Stimulated activated CD4-positive, alpha-beta T cell treated with anti-CD3 and anti-CD28 coated beads, Interleukin-1b, Interleukin-23, amount 100 ng/mL, for 4 hours (primary cell): ENCODE measurements around the gene TUBGCP2.
"Not testable (repeated sequence)": the region's sequence is repeated elsewhere in the genome, so short reads cannot be mapped to it uniquely, and the experiment has no call there.

ENCODE experiments used
- DNase-seq, 2 donors: peaks; one replicate each; pipeline ENCODE4 v3.0.0-alpha.2; 2020; ENCODE audit warnings: low read depth in 2 of 2

TUBGCP2 gene

DNA sequence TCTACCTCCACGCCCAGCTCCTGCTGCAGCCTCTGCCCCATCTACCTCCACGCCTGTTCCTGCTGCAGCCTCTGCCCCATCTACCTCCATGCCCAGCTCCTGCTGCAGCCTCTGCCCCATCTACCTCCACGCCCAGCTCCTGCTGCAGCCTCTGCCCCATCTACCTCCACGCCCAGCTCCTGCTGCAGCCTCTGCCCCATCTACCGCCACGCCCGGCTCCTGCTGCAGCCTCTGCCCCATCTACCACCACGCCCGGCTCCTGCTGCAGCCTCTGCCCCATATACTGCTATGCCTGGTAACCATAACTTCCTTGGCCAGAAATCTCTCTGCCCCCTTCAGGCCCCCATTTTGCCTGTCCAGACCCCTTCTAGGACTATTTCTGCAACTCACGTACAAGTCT, 43.6 kb downstream of the TUBGCP2 start:
- not testable (repeated sequence) for DNase-seq

DNA sequence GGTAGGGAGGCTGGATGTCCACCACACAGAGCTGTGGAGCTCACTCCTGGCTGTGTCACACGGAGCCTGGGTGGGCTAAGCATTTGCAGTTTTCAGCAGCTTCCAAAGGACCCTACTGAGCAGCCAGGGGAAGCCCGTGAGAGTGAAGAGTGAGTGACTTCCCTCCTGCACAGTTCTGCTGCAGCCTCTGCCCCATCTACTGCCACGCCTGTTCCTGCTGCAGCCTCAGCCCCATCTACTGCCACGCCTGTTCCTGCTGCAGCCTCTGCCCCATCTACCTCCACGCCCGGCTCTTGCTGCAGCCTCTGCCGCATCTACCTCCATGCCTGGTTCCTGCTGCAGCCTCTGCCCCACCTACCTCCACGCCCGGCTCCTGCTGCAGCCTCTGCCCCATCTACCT, 44.2 kb downstream of the TUBGCP2 start:
- DNase-seq = no peak

DNA sequence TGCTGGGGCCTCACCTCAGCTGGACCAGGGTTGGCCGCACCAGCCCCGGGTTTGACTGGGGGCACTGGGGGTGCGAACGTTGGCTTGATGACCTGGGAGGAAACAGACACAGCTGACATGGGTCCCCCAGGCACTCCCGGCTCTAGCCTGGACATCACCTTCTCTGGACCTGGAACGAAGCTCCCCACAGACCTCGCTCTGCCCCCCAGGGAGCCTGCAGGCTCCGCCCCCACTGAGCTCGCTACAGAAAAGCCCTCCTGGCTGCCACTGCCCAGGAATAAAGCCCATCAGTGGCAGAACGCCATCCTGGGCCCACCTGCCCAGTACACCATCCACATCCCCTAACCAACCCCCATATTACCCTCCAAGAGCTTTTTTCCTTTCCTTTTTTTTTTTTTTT, 45.0 kb downstream of the TUBGCP2 start:
- no peak for DNase-seq

DNA sequence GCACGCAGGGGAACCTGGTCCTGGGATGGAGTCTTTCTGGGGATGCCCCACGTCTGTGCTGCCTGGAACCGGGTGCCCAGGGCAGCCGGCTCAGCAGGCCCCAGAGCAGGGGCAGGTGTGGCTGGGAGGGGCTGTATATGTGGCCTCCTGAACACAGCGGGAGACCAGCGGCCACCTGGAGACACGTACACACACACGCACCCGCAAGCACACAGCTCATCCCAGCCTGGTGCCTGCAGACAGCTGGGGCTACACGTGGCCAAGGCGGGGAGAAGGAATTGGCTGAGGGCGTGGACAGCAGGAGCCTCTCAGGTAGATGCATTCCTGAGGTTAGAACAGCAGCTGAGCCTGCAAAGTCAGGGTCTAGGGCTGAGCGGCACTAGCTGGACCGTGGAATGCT, 46.0 kb downstream of the TUBGCP2 start:
- no peak for DNase-seq

DNA sequence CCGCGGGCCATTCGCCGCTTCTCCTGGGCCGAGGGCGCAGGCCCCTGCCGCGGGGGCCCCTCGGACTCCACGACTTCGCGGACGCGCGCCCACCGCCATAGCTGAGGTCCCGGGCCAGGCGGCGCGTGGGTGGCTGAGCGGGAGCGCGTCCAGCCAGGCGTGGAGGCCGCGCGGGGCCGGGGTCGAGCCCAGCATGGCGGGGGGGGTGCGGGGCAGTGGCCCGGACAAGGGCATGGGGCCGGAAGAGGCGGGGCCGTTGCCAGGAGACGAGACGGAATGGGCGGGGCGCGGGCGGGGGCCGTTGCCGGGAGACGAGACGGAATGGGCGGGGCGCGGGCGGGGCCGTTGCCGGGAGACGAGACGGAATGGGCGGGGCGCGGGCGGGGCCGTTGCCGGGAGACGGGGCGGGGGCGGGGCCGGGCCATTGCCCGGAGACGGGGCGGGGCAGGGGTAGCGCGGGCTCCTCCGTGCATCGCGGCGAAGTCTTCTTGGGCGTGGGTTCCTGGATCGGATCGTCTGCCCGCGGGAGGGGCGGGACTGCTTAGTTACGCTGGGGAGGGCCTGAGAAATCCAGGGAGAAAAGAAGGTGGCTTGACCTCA, 46.8 kb downstream of the TUBGCP2 start:
- peak; percentile 80 to 82 for DNase-seq

DNA sequence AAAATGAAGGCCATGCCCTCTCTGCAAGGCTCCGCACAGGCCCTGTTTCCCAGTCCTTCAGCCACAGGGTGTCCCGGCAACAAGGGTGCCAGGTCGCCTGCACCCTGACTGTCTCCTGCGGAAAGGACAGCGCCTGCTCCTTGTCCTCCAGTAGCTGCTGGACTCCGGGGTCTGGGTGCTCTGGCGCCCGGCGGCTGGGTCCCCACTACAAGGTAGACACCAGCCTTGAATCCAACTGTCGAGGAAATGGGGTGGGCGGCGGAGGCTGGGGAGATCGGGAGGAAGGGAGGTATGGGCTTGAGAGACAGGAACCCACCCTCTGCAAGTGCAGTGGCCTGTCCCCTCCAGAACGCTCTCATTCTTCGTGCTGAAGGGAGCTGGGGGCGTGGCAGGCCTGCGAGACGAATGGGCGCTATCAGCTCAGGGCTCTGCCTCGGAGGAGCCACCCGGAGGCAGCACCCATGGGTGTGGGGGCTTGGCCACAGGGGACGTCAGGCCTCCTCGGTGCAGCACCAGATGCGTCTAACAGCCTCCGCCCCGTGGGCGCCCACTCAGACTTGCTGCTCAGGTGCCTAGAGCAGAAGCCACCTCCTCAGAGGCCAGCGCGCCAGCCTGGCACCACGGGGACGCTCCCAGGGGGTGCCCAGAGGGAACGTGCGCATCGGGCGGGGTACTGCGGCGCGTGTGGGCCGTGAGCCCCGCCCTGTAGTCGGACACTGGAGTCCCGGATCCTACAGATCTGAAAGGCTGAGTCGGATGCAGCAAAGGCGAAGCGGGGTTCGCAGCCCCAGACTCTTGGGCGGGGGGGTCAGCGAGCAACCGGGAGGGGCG, 47.6 kb downstream of the TUBGCP2 start:
- peak; percentile 47 to 60 for DNase-seq

DNA sequence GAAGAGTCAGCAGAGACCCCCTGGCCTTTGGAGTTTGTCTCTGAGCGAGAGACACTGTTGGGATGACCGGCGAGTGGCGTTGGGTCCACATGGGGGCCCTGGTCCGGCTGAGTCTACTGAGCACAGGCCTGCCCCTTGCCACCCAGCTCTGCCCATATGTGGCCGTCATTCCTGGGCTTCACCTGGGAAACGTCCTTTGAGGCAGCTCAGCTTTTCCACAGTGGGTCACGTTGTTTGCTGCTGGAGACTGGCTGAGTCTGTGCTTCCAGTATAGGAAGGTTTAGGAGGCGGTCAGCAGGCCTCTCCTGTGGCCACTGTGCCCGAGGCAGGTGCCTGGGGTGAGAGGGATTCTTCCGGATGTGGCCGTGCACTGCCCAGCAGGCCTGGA, 49.1 kb downstream of the TUBGCP2 start:
- DNase-seq = no peak

DNA sequence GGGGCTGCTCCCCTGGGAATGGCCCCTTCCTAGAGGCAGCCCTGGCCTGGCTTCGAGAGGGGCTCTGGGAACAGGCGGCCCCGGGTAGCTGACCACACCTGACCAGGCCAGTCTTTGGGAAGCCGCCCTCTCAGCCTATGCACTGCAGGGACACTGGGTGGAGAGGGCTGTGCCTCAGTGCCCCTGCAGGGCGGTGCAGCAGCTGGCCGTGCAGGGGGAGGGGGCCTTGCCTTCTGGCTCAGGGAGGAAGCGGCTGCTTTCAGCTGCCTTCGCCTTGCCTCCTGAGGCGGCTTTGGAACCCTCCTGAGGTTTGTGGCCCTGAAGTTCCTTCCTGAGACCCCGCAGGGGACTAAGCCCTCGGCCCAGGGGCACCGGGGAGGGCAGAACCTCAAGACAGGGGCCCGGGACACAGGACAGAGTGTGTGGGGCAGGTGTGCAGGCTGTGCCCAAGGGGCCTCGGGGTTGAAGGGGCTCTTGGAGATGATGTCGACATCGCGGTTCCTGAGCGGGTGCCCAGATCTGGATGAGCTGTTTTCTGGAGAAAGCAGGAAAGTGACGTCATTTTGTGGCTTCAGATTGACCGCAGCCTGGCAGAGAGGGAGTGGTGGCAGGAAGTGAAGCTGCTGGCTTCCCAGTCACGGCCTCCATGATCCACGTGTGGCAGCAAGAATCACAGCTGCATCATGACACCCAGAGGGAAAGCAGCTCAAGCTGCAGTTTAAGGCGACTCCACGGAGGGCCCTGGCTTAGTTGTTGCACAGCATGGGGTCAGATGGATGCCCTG, 49.7 kb downstream of the TUBGCP2 start:
- DNase-seq = peak; percentile 58 to 74

DNA sequence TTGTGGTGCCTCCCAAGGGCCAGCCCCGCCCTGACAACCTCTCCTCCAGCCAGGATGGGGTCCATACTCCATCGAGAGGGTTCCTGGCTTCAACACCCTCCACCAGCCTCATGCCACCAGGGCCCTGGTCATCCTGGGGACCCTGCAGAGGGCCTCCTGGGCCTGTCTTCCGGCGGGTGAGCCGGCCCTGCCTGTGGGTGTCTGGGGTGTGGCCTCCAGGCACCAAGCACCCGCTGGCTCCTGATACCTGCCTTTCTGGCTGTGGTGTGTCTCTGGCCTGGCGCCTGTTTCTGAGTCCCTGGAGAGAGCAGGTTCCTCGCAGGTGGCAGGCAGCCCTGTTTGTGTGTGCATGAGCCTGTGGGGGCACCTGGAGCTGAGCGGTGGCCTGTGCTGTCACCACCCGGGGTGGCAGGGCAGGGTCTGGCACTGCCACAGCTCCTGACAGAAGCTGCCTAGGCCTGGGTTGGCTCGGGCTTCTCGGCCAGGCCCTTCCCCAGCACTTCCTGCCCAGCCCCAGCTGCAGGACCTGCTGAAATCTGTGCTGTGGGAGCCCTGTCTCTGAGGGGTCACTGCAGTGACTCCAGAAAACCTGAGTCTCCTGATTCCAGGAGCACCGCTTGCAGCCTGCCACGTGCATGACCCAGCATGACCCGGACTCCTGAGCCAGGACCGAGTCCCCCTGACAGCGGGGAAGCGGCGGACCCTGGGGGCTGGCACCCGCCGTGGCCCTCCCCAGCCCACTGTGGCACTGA, 50.4 kb downstream of the TUBGCP2 start:
- DNase-seq = no peak

DNA sequence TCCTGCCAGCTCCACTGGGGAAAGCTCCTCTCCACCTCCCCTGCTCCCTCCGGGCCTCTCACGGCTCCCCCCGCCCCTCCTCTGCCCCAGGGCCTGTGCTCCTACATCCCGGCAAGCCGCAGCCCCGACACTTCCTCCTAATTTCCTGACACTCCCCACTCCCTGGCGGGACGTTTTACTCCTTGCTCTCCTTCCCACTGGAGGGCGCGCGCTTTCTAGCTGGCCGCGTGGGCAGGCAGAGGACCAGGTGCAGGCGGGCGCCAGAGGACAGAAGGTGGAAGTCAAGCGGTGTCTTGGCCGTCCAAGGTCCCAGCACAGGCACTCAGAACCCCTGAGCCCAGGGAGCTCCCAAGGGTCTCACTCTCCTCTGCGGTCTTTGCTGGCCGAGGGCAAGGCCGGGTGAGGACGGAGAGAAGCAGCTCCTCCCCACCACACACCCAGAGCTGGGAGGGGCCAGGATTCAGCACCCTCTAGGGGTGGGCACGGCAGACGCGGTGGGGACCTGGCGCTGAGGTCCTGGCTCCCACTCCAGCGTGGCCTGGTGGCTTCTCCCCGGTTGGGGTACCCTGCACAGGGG, 51.1 kb downstream of the TUBGCP2 start:
- DNase-seq = no peak

DNA sequence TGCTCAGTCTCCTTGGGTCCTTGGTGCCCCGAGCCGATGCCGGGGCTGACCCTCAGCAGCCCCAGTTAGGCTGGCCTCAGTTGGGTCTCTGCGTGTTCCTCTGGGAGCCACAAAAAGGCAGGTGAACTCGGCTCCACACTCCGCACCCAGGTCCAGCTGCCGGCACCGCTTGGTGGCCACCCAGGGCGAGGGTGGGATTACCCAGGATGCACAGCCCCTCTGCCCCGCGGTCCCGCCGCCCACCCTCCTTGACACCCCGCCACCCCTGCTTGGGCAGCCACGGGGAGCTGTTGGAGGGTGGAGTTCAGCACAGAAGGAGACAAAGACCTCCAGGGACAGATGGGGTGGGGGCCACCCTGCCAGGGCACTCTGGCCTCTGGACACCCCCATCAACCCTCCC, 53.3 kb downstream of the TUBGCP2 start:
- no peak for DNase-seq

DNA sequence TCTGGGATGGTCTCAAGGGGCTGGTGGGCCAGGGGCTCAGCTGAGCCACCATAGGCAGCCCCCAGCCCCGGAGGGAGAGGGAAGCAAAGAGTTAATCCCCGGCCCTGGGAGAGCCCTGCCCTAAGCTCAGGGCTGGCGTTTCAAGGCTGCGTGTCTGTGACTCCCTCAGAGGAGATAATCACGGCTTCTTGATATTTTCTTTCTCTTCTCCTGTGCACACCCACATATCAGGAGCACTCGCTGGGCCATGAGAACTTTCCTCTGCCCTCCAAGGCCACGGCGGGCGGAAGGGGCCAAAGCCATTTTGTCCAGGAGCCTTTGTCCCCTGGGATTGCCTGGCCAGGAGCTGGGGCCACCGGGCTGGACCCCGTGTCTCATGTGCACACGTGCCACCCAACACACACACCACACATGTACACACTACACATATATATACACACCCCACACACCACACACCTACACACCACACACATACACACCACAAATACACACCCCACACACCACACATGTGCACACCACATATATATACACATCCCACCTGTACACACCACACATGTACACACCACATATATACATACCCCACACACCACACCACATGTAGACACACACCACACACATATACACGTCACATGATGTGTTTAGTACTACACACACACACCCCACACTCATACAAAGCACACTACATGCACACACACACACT, 54.1 kb downstream of the TUBGCP2 start:
- DNase-seq = no peak

DNA sequence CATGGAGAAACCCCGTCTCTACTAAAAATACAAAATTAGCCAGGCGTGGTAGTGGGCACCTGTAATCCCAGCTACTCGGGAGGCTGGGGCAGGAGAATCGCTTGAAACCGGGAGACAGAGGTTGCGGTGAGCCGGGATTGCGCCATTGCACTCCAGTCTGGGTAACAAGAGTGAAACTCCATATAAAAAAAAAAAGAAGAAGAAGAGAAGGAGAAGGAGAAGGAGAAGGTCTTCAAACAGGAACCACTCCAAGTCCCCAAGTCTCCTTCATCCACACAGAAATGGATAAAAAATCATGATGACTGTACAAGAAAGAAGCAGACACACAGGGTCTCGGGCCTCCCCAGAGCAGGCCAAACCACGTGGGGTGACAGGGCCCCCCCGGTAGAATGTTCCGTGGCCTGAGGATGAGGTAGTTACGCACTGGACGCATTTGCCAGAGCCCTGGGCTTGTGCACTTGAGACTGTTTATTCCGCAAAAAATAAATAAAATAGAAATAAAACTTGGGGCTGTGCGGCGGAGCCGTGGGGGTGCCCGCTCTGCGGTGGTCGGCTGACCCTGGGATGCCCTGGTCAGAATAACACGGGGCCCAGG, 55.2 kb downstream of the TUBGCP2 start:
- no peak for DNase-seq

DNA sequence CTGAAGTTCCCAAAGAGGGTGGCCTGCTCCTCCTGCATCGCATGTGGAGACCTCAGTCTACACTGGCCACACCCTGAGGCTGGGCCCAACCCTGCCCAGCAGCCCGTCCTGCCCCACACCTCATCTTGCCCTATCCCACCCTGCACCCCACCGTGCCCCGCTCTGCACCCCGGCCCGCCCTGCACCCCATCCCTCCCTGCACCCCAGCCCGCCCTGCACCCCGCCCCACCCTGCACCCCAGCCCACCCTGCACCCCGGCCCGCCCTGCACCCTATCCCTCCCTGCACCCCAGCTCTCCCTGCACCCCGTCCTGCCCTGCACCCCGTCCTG, 56.5 kb downstream of the TUBGCP2 start:
- no peak for DNase-seq

DNA sequence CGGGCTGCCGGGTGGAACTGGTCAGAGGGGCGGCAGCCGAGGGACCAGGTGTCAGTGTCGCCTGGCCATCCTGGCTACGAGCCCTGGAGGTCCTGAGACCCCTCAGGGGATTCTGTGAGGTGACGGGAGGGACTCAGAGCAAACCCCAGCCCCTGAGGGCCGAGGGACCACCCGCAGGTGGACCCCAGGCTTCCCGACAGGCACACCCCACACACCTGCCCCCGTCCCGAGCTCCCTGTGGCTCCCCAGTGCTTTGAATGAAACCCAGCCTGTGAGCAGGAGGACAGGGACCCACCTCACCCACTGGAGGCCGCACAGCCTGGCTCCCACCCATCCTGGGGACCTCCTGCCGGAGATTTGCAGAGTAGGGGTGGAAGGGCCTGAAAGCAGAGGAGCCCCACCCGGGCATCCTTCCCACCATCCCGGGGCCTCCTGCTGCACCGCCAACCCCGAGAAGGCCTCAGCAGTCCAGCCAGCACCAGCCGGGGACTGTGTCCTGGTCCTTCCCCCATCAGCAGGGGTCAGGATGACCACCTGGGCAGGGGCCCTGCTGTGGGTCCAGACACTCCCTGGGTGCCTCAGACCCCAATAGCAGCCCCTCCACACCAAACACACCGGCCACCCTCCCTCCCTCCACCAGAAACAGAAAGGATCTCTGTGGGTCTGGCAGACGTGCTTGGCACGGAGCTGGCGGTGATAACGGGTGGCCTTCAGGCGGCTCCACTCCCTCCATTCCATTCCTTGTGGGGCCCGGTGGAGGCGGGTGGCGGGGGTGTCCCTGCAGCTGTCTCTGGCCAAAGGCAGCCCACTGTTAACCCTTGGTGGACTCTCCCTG, 57.1 kb downstream of the TUBGCP2 start:
- no peak for DNase-seq

DNA sequence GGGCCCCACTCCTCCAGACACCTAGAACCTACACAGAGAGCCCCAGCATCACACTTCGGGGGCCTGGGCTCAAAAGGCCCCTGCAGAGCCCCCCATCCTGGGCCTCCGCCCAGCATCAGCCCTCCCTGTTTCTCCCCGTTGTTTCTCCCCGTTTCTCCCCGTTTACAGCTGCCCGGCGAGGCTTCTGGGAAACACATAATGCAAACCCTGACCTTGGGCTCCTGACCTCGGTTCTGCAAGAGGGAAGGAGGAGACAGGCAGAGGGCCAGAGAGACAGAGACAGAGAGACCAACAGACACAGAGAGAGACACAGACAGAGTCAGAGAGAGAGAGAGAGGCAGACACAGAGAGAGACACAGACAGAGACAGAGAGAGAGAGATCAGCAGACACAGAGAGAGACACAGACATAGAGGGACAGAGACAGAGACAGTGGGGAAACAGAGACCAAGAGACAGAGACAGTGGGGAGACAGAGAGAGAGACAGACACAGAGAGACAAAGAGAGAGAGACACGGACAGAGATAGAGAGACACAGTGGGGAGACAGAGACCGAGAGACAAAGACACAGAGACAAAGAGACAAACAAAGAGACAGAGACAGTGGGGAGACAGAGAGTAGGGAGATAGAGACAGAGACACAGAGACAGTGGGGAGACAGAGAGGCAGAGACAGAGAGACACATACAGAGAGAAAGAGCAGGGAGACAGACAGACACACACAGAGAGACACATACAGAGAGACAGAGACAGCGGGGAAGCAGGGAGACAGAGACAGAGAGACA, 58.5 kb downstream of the TUBGCP2 start:
- DNase-seq = no peak

DNA sequence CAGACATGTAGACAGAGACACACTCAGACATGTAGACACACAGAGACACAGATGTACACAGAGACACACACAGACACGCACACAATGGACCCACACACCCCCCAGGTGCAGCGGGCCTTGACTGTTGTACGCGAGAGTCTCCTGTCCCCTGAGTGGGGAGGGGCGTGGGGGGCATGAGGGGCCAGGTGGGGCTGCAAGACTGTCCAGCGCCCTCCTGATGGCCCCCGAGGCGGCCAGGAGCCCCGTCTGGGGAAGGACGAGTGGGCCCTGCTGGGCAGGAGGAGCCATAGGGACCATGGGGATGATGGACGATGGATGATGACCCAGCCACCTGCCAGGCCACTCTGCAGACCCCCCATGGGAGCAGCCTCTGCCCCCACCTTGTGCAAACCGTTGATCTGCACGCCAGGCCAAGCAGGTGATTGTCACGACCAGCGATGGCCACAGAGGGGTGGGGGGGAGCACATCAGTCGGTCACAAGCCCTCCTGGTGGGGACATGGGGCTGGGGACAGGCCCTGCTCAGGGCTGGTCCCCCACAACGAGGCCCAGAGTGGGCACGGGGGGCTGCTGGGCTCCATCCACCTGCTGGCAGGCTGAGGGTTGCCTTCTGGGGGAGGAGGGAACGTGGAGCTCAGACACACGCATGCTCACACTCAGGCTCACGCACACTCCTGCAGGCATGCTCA, 59.4 kb downstream of the TUBGCP2 start:
- DNase-seq = no peak

DNA sequence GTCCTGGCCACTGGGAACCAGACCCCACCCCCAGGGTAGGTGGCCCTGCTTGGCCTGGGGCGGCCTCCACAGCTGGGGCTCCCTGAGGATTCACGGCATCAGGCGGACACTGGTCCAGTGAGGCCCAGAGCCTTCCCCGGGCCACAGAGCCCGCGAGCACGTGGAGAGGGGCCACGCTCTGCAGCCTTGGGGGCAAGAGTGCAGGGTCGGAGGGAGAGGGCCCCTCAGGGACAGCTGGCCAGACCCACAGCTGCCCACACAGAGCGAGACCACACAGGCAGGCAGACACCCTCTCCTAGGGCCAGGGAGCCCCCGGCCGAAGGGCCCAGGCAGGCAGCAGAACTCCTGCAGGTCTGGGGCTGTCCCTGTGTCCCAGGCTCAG, 60.3 kb downstream of the TUBGCP2 start:
- DNase-seq = no peak
